SK-N-SH (cell line): ENCODE measurements around the gene PEX5. TPM values are rescaled to one million over a fixed set of nuclear protein-coding genes. Genes with fewer than 3 reads are reported as not detected.

Source experiments
- CTCF ChIA-PET: fragments of 300-600, 350-600 bp; formaldehyde crosslinking; extraction: SDS; loops from one replicate; lab custom pipeline; 2021; lab: Yijun Ruan, JAX
- POLR2A ChIA-PET: fragments of 350-600 bp; sonication (Branson Sonifier 250); formaldehyde crosslinking; extraction: SDS; loops from one replicate; lab custom pipeline; 2020; ENCODE audit warnings: antibody characterized with exemption, inconsistent platforms; lab: Yijun Ruan, JAX
- DNase-seq: peaks from one replicate; pipeline ENCODE4 v3.0.0; 2012
- H2AFZ ChIP-seq: fragments of 200-600 bp; sonication (generic); 2 replicates; pipeline ENCODE4 v1.8.1; 2016; ENCODE audit warnings: antibody characterized with exemption, mild to moderate bottlenecking, low read depth
- H3F3A ChIP-seq: fragments of 200-600 bp; sonication (generic); replicated peaks from 2 replicates; pipeline ENCODE3; 2016; ENCODE audit warnings: antibody characterized with exemption, mild to moderate bottlenecking; ENCODE audit not compliant: insufficient read depth
- H3K27ac ChIP-seq, 2 experiments: fragments of 200-500 bp in 1 of 2; fragments of 200-600 bp in 1 of 2; sonication (Bioruptor generic) in 1 of 2; sonication (generic), shearing (Covaris generic) in 1 of 2; 2 replicates each; pipeline versions ENCODE4 v1.5.1 to v1.6.1; 2014 to 2016; ENCODE audit warnings: low read depth in 2 of 2, inconsistent platforms in 1 of 2, low read length in 1 of 2, mild to moderate bottlenecking in 1 of 2, mixed read lengths in 1 of 2
- H3K27me3 ChIP-seq: fragments of 200-600 bp; sonication (generic), shearing (Covaris generic); 2 replicates; pipeline ENCODE4 v1.6.1; 2016; ENCODE audit warnings: mixed run types; ENCODE audit not compliant: insufficient read depth
- H3K36me3 ChIP-seq, 2 experiments: fragments of 200-500 bp in 1 of 2; fragments of 200-600 bp in 1 of 2; sonication (Bioruptor generic) in 1 of 2; sonication (generic) in 1 of 2; replicated peaks in 1 of 2; 2 replicates each; pipeline versions ENCODE3 to v1.5.1; 2014 to 2016; ENCODE audit warnings: low read length in 1 of 2, mild to moderate bottlenecking in 1 of 2; ENCODE audit not compliant: insufficient read depth in 2 of 2, control insufficient read depth in 1 of 2
- H3K4me1 ChIP-seq, 2 experiments: fragments of 200-500 bp in 1 of 2; fragments of 200-600 bp in 1 of 2; sonication (Bioruptor generic) in 1 of 2; sonication (generic), shearing (Covaris generic) in 1 of 2; 2 replicates each; pipeline versions ENCODE4 v1.5.1 to v1.6.1; 2014 to 2016; ENCODE audit warnings: low read depth in 1 of 2, low read length in 1 of 2, mixed run types in 1 of 2; ENCODE audit not compliant: insufficient read depth in 2 of 2, control insufficient read depth in 1 of 2
- H3K4me2 ChIP-seq: fragments of 200-600 bp; sonication (generic), shearing (Covaris generic); 2 replicates; pipeline ENCODE4 v1.6.1; 2017; ENCODE audit warnings: mixed run types
- H3K4me3 ChIP-seq, 2 experiments: fragments of 200-500 bp in 1 of 2; fragments of 200-600 bp in 1 of 2; sonication (Bioruptor generic) in 1 of 2; sonication (generic), shearing (Covaris generic) in 1 of 2; 2 replicates each; pipeline versions ENCODE4 v1.5.1 to v1.8.1; 2014 to 2016; ENCODE audit warnings: low read depth in 2 of 2, inconsistent platforms in 1 of 2, low read length in 1 of 2, mild to moderate bottlenecking in 1 of 2, mixed read lengths in 1 of 2, moderate library complexity in 1 of 2
- H3K79me2 ChIP-seq: fragments of 200-600 bp; sonication (generic); 2 replicates; pipeline ENCODE4 v1.8.1; 2017; ENCODE audit warnings: mild to moderate bottlenecking; ENCODE audit not compliant: insufficient read depth
- H3K9ac ChIP-seq: fragments of 200-600 bp; sonication (generic); 2 replicates; pipeline ENCODE4 v1.6.1; 2017; ENCODE audit warnings: mixed run types
- H3K9me2 ChIP-seq: fragments of 200-600 bp; sonication (generic); 2 replicates; pipeline ENCODE4 v1.6.1; 2017; ENCODE audit warnings: mixed run types
- H3K9me3 ChIP-seq: fragments of 200-600 bp; sonication (generic); 2 replicates; pipeline ENCODE4 v1.6.1; 2017; ENCODE audit warnings: mixed run types, mild to moderate bottlenecking, moderate library complexity
- H4K20me1 ChIP-seq: fragments of 200-600 bp; sonication (generic); 2 replicates; pipeline ENCODE4 v1.6.1; 2017; ENCODE audit warnings: mild to moderate bottlenecking, mixed run types; ENCODE audit not compliant: insufficient read depth
- CTCF ChIP-seq: fragments of 200-600 bp; sonication (generic); IDR thresholded peaks from 2 replicates; pipeline ENCODE4 v1.6.1; 2017; ENCODE audit warnings: antibody characterized with exemption, mild to moderate bottlenecking, moderate library complexity
- ELF1 ChIP-seq: IDR thresholded peaks from 2 replicates; pipeline ENCODE4 v1.4.0; 2012
- FOXJ3 ChIP-seq: sonication (generic); formaldehyde crosslinking; IDR thresholded peaks from 2 replicates; pipeline ENCODE4 v1.5.1; 2020; ENCODE audit warnings: mild to moderate bottlenecking, missing genetic modification reagents
- GABPA ChIP-seq: IDR thresholded peaks from 2 replicates; pipeline ENCODE4 v1.4.0; 2012; ENCODE audit warnings: low read depth, mild to moderate bottlenecking
- JUND ChIP-seq: IDR thresholded peaks from 2 replicates; pipeline ENCODE4 v1.4.0; 2012
- MAX ChIP-seq: IDR thresholded peaks from 2 replicates; pipeline ENCODE4 v1.4.0; 2012; ENCODE audit warnings: low read depth
- NFIC ChIP-seq: IDR thresholded peaks from 2 replicates; pipeline ENCODE4 v1.4.0; 2012; ENCODE audit warnings: borderline replicate concordance
- NRF1 ChIP-seq: IDR thresholded peaks from 2 replicates; pipeline ENCODE4 v1.6.1; 2012; ENCODE audit warnings: low read depth, mild to moderate bottlenecking, low read length
- PBX3 ChIP-seq: IDR thresholded peaks from 2 replicates; pipeline ENCODE4; 2012
- POLR2AphosphoS5 ChIP-seq: IDR thresholded peaks from 2 replicates; pipeline ENCODE4 v1.6.1; 2012; ENCODE audit warnings: low read depth, low read length
- RAD21 ChIP-seq: IDR thresholded peaks from 2 replicates; pipeline ENCODE4 v1.6.1; 2012; ENCODE audit warnings: mild to moderate bottlenecking, low read length
- REST ChIP-seq: IDR thresholded peaks from 2 replicates; pipeline ENCODE4 v1.6.1; 2012; ENCODE audit warnings: mild to moderate bottlenecking, low read depth, low read length, moderate library complexity
- RFX5 ChIP-seq: IDR thresholded peaks from 2 replicates; pipeline ENCODE4 v1.6.1; 2012; ENCODE audit warnings: mild to moderate bottlenecking, improper control_type of control experiment, low read length
- TEAD4 ChIP-seq: IDR thresholded peaks from 2 replicates; pipeline ENCODE4 v1.4.0; 2012; ENCODE audit warnings: mild to moderate bottlenecking, borderline replicate concordance; ENCODE audit not compliant: insufficient read depth
- USF1 ChIP-seq: IDR thresholded peaks from 2 replicates; pipeline ENCODE4 v1.4.0; 2012; ENCODE audit warnings: low read depth, borderline replicate concordance
- WGBS: methylation state at CpG from one replicate; pipeline ENCODE4 v1.1.6; 2017; ENCODE audit warnings: low lambda C conversion rate; 5-methylcytosine and 5-hydroxymethylcytosine counted together
- polyA plus RNA-seq, 3 experiments: library from polyadenylated mRNA; depleted of rRNA; stranded (reverse); fragments of >200 nt; gene quantifications; 2 replicates each; pipeline ENCODE4 v1.2.3, GENCODE V29; 2012

PEX5 gene
- polyA plus RNA-seq, 1 of the 3 experiments (the other 2 are of a cell fraction), result 22.6 TPM

GRCh38 chr12:7150356-7150755 lies 39.1 kb upstream of the PEX5 start:
- CTCF ChIA-PET, result interaction anchor here (1.2 to 2.0 kb wide), 3 partner anchors 12 to 41 kb away, joined by 3 to 8 read pairs (median 5); partner anchors contain the start of gene C1RL

More at GRCh38 chr12:7150356-7150755, 39.1 kb upstream of the PEX5 start:
- H3K4me2 ChIP-seq, result no peak overlapping the region
- H3K4me3 ChIP-seq, result no peak overlapping the region
- H2AFZ ChIP-seq, result no peak overlapping the region
- no peaks in the 10 kb centered on the region for H3K9me3 ChIP-seq
- DNase-seq, result no peak
- H3K9ac ChIP-seq, result no peak overlapping the region
- peaks cover 0 to 10% of the 10 kb centered on the region in 2 experiments for H3K36me3 ChIP-seq
- TF ChIP-seq TEAD4 (no peak), REST (no peak), FOXJ3 (CRISPR knock-in tag) (no peak), RFX5 (no peak), MAX (no peak), GABPA (no peak), CTCF (no peak), JUND (no peak), ELF1 (no peak), POLR2AphosphoS5 (no peak), PBX3 (no peak), RAD21 (no peak), NFIC (no peak), USF1 (no peak), NRF1 (no peak)
- POLR2A ChIA-PET, result no interaction called here
- H3K9me2 ChIP-seq, result no peaks in the 10 kb centered on the region
- H3K4me1 ChIP-seq, result peaks cover 0 to 14% of the 10 kb centered on the region in 2 experiments; a peak in 2 of 4 replicates
- no peak overlapping the region for H3K27ac ChIP-seq
- H3F3A ChIP-seq, result no peaks in the 10 kb centered on the region
- WGBS, result 93% methylated on average over 12 of the region's 12 CpGs
- no peaks in the 10 kb centered on the region for H4K20me1 ChIP-seq
- no peaks in the 10 kb centered on the region for H3K79me2 ChIP-seq
- no peaks in the 10 kb centered on the region for H3K27me3 ChIP-seq
